ENCODE data around the gene EPB41L4B.
"Not testable (repeated sequence)": the region's sequence is repeated elsewhere in the genome, so short reads cannot be mapped to it uniquely, and the experiment has no call there.

Gene EPB41L4B

DNA sequence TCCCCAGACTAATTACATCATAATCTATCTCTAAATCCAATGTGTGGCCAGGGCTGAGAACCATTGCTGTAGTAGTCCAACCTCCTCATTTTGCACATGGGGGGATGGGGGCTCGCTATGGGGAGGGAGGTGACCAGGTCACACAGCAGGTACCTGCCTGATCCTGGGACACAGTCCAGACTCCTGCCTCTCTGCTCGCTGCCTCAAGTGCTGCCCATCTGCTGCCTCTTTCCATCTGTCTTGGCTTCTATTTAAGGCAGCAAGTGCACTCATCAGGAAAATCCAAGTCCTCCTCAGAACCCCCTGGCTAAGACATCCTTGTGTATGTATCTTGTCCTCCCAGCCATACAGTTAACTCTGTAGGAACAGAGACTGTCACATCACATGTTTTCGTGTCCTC, 96.1 kb downstream of the EPB41L4B start:
- no peak overlapping the region for H3K4me3 ChIP-seq (ENCODE audit: low read length)
- DNase-seq (ENCODE audit: low read depth): no peak
- no peaks in the 10 kb centered on the region for H3K36me3 ChIP-seq (ENCODE audit: control insufficient read depth, insufficient read depth, low read length, severe bottlenecking)
- H3K9ac ChIP-seq (ENCODE audit: low read length): no peak overlapping the region
- H3K9me3 ChIP-seq (ENCODE audit: control insufficient read depth, low read length): no peaks in the 10 kb centered on the region
- H3K27me3 ChIP-seq (replicated peaks; ENCODE audit: control insufficient read depth, insufficient read depth, low read length): peaks cover 46% of the 10 kb centered on the region
- H3K4me1 ChIP-seq (ENCODE audit: control insufficient read depth, insufficient read depth, low read length): no peaks in the 10 kb centered on the region

DNA sequence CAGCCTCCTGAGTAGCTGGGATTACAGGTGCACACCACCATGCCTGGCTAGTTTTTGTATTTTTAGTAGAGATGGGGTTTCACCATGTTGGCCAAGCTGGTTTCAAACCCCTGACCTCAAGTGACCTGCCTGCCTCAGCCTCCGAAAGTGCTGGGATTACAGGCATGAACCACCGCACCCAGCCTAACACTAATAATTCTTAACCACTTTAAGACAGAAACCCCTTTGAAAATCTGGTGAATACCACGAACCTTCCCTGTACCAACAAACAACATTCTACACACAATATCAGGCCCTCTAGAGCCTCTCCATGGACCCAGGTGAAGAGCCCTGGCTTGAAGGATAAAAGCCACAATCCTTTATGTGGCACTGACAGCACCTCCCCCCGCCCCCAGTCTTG, 102.6 kb downstream of the EPB41L4B start:
- H3K9me3 ChIP-seq (ENCODE audit: control insufficient read depth, low read length): not testable (repeated sequence)
- peaks cover 45% of the 10 kb centered on the region for H3K27me3 ChIP-seq (replicated peaks; ENCODE audit: control insufficient read depth, insufficient read depth, low read length)

DNA sequence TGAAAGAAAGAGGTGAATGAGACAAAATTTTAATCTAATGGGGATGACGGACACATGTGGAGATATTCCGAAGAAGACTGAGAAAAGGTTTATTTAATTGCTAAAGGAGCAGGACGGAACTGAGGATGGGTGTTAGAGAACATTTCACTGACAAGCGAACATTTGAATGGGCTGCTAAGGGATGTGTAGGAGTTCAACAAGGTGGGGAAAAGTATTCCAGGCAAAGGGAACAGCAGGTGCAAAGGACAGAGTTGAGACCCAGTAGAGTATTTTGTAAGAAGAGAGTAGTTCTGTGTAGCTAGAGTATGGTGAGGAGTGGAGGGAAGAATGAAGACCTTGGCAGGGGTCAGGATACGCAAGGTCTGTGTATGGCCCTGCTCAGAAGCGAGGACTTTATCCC, 106.4 kb downstream of the EPB41L4B start:
- H3K9ac ChIP-seq (ENCODE audit: low read length): no peak overlapping the region
- no peak for DNase-seq (ENCODE audit: low read depth)
- no peaks in the 10 kb centered on the region for H3K9me3 ChIP-seq (ENCODE audit: control insufficient read depth, low read length)
- no peak overlapping the region for H3K4me3 ChIP-seq (ENCODE audit: low read length)
- no peaks in the 10 kb centered on the region for H3K36me3 ChIP-seq (ENCODE audit: control insufficient read depth, insufficient read depth, low read length, severe bottlenecking)
- peaks cover 30% of the 10 kb centered on the region for H3K27me3 ChIP-seq (replicated peaks; ENCODE audit: control insufficient read depth, insufficient read depth, low read length)
- H3K4me1 ChIP-seq (ENCODE audit: control insufficient read depth, insufficient read depth, low read length): peaks cover 5% of the 10 kb centered on the region

More for the DNA sequence above, 102.6 kb downstream of the EPB41L4B start:
- not testable (repeated sequence) for H3K9ac ChIP-seq (ENCODE audit: low read length); H3K4me1 ChIP-seq (ENCODE audit: control insufficient read depth, insufficient read depth, low read length); H3K36me3 ChIP-seq (ENCODE audit: control insufficient read depth, insufficient read depth, low read length, severe bottlenecking); DNase-seq (ENCODE audit: low read depth); H3K4me3 ChIP-seq (ENCODE audit: low read length)

DNA sequence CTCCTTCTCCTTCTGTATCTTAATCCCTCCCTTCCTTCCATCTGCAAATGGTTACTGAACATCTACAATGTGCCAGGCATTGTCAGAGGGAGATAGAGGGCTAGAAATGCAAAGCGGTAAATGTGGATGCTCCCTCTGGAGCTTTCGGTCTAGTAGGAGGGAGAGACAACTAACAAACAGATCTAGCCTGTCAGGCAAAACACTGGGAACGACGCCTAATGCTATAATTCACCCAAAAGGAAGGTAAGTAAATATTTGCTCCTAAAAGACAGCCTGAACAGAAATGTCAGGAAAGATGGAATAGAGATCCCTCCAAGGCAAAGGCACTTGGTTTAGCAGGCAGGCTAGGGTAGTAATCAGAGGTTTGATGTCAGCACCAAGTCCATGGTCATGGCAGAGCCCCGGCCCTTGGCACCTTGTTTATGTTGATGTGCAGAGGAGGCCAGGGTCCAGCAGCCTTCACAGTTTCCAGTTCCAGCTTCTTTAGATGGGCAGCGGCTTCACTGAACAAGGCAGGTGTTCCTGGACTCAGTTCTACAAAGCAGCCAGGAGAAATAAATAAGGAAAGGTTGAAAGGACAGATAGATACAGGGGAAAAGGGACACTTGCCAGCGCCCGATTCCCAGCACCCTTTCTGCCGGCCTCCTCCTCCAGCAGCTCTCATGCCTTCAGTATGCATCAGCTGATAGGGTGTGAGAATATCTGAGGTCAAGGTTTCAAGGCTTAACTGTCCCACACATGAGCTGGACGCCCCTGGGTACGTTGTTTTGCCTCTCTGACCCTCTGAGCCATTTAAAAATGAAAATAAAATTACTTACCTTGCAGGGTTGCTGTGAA, 107.4 kb downstream of the EPB41L4B start:
- Histone ChIP-seq H3K9ac (ENCODE audit: low read length) (no peak overlapping the region), H3K9me3 (ENCODE audit: control insufficient read depth, low read length) (no peaks in the 10 kb centered on the region), H3K4me1 (ENCODE audit: control insufficient read depth, insufficient read depth, low read length) (peaks cover 5% of the 10 kb centered on the region), H3K4me3 (ENCODE audit: low read length) (no peak overlapping the region), H3K36me3 (ENCODE audit: control insufficient read depth, insufficient read depth, low read length, severe bottlenecking) (no peaks in the 10 kb centered on the region), H3K27me3 (replicated peaks; ENCODE audit: control insufficient read depth, insufficient read depth, low read length) (peaks cover 23% of the 10 kb centered on the region)
- no peak for DNase-seq (ENCODE audit: low read depth)

DNA sequence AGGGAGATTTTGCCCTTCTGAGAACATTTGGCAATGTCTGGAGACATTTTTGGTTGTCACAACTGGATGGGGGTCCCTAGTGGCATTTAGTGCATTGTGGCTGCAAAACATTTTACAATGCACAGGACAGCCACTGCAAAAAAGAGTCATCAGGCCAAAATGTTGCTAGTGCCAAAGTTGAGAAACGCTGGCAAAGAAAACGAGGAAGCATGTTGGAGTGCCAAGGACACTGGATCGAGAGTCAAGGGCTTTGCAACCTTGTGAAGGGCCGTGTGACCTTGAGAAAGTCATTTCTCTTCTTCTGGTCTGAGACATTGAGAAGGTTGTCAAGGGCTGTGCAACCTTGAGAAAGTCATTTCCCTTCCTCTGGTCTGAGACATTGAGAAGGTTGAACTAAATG, 108.1 kb downstream of the EPB41L4B start:
- H3K9me3 ChIP-seq (ENCODE audit: control insufficient read depth, low read length): no peaks in the 10 kb centered on the region
- no peak for DNase-seq (ENCODE audit: low read depth)

DNA sequence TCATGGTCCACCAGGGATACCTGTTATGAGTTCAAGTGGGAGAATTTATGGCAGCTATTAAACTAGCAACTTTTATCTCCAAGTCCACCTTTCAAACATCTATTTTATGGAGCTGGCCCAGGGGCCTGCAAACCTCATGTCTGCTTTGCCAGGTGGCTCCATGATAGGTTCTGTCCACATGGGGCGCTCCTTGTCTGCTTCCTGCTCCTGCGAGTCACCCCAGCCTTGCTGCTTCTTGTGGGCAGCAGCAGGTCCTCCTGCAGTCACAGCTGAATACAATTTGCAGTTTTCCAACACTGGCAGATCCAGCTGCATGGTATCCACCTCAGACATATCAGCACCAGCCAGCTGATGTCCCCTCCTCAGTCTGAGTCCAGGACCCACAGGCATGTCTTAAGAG, 114.2 kb downstream of the EPB41L4B start:
- Histone ChIP-seq H3K27me3 (replicated peaks; ENCODE audit: control insufficient read depth, insufficient read depth, low read length) (peaks cover 35% of the 10 kb centered on the region), H3K9me3 (ENCODE audit: control insufficient read depth, low read length) (peaks cover 6% of the 10 kb centered on the region), H3K9ac (ENCODE audit: low read length) (no peak overlapping the region), H3K4me1 (ENCODE audit: control insufficient read depth, insufficient read depth, low read length) (no peaks in the 10 kb centered on the region), H3K4me3 (ENCODE audit: low read length) (no peak overlapping the region), H3K36me3 (ENCODE audit: control insufficient read depth, insufficient read depth, low read length, severe bottlenecking) (no peaks in the 10 kb centered on the region)
- no peak for DNase-seq (ENCODE audit: low read depth)

More for the DNA sequence above, 108.1 kb downstream of the EPB41L4B start:
- Histone ChIP-seq H3K4me1 (ENCODE audit: control insufficient read depth, insufficient read depth, low read length) (peaks cover 5% of the 10 kb centered on the region), H3K27me3 (replicated peaks; ENCODE audit: control insufficient read depth, insufficient read depth, low read length) (peaks cover 24% of the 10 kb centered on the region), H3K9ac (ENCODE audit: low read length) (no peak overlapping the region), H3K4me3 (ENCODE audit: low read length) (no peak overlapping the region), H3K36me3 (ENCODE audit: control insufficient read depth, insufficient read depth, low read length, severe bottlenecking) (no peaks in the 10 kb centered on the region)

DNA sequence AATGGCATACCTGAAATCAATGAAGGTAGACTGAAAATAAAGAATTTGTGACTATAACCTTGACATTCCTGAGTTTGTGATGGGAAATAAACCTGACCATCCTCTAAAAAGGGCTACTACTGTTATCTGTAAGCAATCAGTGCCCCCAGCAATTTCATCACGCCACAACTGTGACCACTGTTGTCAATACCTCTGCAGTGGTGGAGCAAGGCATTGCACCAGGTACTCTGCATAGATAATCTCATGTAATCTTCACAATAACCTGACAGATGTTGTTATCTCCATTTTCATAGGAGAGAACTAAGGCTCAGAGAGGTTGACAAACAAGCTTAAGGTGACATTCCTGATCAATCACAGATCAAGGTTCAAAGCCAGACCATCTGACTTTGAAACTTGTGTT, 115.3 kb downstream of the EPB41L4B start:
- Histone ChIP-seq H3K9me3 (ENCODE audit: control insufficient read depth, low read length) (peaks cover 6% of the 10 kb centered on the region), H3K27me3 (replicated peaks; ENCODE audit: control insufficient read depth, insufficient read depth, low read length) (peaks cover 39% of the 10 kb centered on the region)
- DNase-seq (ENCODE audit: low read depth): no peak

DNA sequence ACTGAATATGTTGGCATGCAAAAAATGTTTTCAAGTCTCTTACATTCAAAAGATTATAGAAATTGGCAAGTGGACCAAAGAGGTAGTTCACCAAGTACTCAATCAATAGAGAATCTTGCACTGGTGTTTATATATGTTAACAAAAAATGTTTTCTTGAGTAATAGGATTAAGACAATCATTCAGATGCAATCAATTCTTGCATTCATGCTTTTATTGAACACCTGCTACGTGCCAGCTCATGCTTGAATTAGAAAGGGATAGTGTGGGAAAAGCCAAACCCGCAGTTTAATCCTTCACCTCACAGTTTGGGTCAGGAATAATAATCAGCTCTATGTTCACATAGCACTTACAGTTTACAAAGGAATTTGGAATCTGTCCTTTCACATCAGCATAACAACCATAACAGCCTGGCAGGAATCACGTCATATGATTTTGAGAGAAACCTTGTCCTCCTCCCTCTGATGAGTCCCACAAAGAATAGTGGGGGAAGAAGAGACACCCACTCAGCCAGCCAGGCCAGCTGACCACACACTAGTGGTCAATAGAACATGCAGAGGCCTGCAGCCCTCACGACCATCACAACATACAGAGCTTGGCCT, 117.0 kb downstream of the EPB41L4B start:
- Histone ChIP-seq H3K9ac (ENCODE audit: low read length) (no peak overlapping the region), H3K4me1 (ENCODE audit: control insufficient read depth, insufficient read depth, low read length) (no peaks in the 10 kb centered on the region), H3K4me3 (ENCODE audit: low read length) (no peak overlapping the region), H3K36me3 (ENCODE audit: control insufficient read depth, insufficient read depth, low read length, severe bottlenecking) (no peaks in the 10 kb centered on the region), H3K9me3 (ENCODE audit: control insufficient read depth, low read length) (peaks cover 6% of the 10 kb centered on the region), H3K27me3 (replicated peaks; ENCODE audit: control insufficient read depth, insufficient read depth, low read length) (peaks cover 50% of the 10 kb centered on the region)
- DNase-seq (ENCODE audit: low read depth): no peak

More for the DNA sequence above, 115.3 kb downstream of the EPB41L4B start:
- Histone ChIP-seq H3K4me3 (ENCODE audit: low read length) (no peak overlapping the region), H3K9ac (ENCODE audit: low read length) (no peak overlapping the region), H3K36me3 (ENCODE audit: control insufficient read depth, insufficient read depth, low read length, severe bottlenecking) (no peaks in the 10 kb centered on the region), H3K4me1 (ENCODE audit: control insufficient read depth, insufficient read depth, low read length) (no peaks in the 10 kb centered on the region)

DNA sequence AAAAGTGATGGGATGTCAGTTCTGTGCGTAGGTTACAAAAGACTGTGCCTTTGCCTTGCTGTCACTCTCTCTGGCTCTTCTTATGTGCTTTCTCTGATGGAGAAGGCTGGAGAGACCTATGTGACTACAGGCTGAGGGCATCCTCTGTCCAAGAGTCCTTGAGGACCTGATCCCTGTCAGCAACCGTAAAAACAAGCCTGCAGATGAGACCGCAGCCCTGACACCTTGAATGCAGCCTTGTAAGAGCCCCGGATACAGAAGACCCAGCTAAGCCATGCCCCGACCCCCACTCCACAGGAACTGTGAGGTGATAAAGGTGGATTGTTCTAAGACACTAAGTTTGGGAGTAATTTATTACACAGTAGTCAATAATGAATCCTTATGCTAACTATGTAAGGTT, 121.2 kb downstream of the EPB41L4B start:
- H3K27me3 ChIP-seq (replicated peaks; ENCODE audit: control insufficient read depth, insufficient read depth, low read length): peaks cover 30% of the 10 kb centered on the region
- H3K36me3 ChIP-seq (ENCODE audit: control insufficient read depth, insufficient read depth, low read length, severe bottlenecking): no peaks in the 10 kb centered on the region
- peaks cover 4% of the 10 kb centered on the region for H3K4me1 ChIP-seq (ENCODE audit: control insufficient read depth, insufficient read depth, low read length)
- no peak overlapping the region for H3K9ac ChIP-seq (ENCODE audit: low read length)
- no peaks in the 10 kb centered on the region for H3K9me3 ChIP-seq (ENCODE audit: control insufficient read depth, low read length)
- no peak overlapping the region for H3K4me3 ChIP-seq (ENCODE audit: low read length)
- DNase-seq (ENCODE audit: low read depth): no peak

DNA sequence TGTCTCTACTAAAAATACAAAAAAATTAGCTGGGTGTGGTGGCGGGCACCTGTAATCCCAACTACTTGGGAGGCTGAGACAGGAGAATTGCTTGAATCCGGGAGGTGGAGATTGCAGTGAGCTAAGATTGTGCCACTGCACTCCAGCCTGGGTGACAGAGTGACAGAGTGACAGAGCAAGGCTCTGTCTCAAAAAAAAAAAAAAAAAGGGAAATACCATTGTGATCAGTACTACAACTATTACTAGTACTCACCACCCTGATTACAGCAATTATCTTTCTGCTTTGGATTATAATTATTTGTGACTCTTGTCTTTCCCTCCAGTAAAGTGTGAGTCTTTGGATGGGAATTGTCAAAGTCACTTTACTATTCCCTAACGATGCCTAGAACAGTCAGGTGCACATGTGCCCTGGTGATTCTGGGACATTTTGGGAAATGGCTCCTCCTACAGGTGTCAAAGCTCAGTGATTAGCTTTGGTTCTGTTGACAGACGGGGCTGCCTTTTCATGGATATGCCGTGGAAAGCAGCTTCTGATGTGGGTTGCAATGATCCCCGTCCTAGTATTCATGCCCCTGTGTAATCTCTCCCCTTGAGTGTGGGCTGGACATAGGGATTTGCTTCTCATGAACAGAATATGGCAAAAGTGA, 122.0 kb downstream of the EPB41L4B start:
- Histone ChIP-seq H3K4me3 (ENCODE audit: low read length) (no peak overlapping the region), H3K36me3 (ENCODE audit: control insufficient read depth, insufficient read depth, low read length, severe bottlenecking) (no peaks in the 10 kb centered on the region), H3K4me1 (ENCODE audit: control insufficient read depth, insufficient read depth, low read length) (peaks cover 4% of the 10 kb centered on the region), H3K9ac (ENCODE audit: low read length) (no peak overlapping the region), H3K27me3 (replicated peaks; ENCODE audit: control insufficient read depth, insufficient read depth, low read length) (peaks cover 30% of the 10 kb centered on the region), H3K9me3 (ENCODE audit: control insufficient read depth, low read length) (no peaks in the 10 kb centered on the region)
- no peak for DNase-seq (ENCODE audit: low read depth)

DNA sequence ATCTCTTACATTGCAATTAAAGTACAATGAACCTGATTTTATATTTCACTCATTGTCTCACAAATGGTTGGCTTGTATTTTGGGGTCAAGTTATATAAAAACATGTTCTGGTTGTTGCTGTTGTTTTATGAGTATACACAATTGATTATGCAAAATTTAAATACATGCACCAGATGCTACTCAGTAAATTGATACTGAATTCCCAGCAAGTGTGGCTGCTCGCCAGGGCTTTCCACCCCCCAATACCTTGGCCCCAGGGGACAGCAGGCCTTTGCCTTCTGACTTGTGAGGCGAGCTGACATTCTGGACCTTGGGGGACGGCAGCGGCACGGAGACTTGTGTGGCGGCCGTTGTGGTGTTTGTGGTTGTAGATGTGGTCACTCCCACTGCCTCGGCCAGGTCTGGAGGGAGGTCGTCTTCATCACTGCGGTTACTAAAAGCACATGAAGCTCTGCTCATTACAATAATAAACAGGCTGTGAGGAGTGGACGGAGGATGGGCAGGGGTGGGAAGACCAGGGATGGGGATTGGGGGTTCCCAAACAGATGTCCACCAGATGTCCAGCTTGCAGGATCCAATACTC, 126.8 kb downstream of the EPB41L4B start:
- no peak overlapping the region for H3K9ac ChIP-seq (ENCODE audit: low read length)
- no peaks in the 10 kb centered on the region for H3K9me3 ChIP-seq (ENCODE audit: control insufficient read depth, low read length)
- DNase-seq (ENCODE audit: low read depth): no peak
- H3K4me3 ChIP-seq (ENCODE audit: low read length): no peak overlapping the region
- H3K4me1 ChIP-seq (ENCODE audit: control insufficient read depth, insufficient read depth, low read length): peaks cover 4% of the 10 kb centered on the region
- H3K36me3 ChIP-seq (ENCODE audit: control insufficient read depth, insufficient read depth, low read length, severe bottlenecking): no peaks in the 10 kb centered on the region
- H3K27me3 ChIP-seq (replicated peaks; ENCODE audit: control insufficient read depth, insufficient read depth, low read length): peaks cover 25% of the 10 kb centered on the region
